ENCODE measurements around the gene TBX4. TPM values are rescaled to one million over a fixed set of nuclear protein-coding genes. Genes with fewer than 3 reads are reported as not detected.
"Not testable (repeated sequence)": the region's sequence is repeated elsewhere in the genome, so short reads cannot be mapped to it uniquely, and the experiment has no call there.

Gene TBX4
- polyA plus RNA-seq, 1 donor: 0.18 TPM

- not testable (repeated sequence) for DNase-seq
These were observed 75.2 kb downstream of the TBX4 start for GRCh38 chr17:61527441-61527840.

- no peak for DNase-seq
These were observed 75.9 kb downstream of the TBX4 start for GRCh38 chr17:61528171-61528570.

DNA sequence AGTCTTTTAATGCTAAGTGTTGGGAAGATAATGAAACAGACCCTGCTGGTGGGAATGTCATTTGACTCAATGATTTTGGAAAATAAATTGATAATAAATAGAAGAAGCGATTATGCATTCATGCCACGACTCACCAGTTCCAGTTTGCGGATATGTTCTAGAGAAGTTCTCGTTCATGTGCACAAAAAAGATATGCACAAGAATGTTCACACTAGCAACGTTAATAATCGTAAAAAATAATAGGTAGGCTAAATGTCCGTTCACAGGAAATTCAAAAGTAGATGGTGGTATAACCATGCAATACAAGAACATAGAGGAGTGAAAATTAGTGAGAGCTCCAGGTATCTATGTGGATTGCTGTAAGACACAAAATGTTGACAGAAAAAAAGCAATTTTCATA, 79.0 kb downstream of the TBX4 start:
- no peak for DNase-seq

DNA sequence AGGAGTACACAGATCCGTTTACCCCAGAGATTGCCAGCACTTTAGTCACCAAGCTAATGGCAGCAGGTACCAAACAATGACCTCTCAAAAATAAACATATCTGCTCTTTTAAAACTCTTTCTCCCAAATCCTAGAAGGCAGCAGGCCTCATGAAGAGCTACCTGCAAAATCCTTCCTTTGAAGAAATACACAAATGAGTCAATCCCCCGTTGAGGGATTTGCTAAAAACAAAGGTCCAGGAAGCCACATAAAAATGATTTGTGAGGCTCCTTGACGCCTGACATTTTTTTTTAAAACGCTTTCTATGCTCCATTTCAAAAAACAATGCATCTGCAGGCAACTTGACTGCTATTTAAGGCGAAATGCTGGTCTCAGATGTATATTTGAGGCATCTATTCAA, 80.6 kb downstream of the TBX4 start:
- peak; percentile 15 for DNase-seq

DNA sequence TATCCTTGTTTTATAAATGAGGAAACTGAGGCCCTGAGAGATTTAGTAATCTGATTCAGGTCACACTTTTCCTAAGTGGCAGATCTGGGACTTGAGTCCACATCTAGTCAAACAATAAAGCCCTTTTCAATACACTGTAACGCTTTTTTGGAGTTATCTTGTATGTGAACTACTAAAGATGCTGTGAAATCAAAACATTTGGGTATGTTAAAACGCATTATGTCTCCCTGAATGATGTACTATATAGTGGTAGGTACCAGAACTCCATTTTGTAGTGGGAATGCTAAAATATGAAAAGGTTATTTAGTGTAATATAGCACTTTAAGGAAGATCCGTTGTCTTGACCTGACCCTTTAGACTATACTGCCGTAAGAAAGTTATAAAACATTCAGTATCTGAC, 81.6 kb downstream of the TBX4 start:
- no peak for DNase-seq

DNA sequence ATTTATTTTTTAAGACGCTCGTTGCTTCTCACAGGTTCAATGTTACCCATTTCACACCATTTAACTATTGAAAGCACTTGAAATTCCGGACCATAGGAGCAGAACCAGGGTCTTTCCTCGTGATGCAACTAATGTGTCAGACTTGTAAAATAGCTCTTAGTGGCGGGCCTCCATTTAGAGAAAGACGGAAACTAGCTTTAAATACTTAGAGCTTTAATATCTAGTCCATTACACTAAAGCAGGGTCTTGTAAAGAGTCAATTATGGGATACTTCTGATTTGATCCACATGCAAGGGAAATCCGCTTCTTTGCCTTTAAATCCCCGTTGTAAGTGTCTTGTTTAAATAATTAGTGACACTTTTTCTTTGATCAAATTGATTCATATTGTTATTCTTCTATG, 82.2 kb downstream of the TBX4 start:
- DNase-seq: no peak

Other genes starting within 250 kb of the TBX4 start
- gene TBX2, start 52.6 kb upstream of the TBX4 start, polyA plus RNA-seq (ENCODE audit: insufficient read length): 55.9 TPM
- gene NACA2, start 138.8 kb downstream of the TBX4 start, polyA plus RNA-seq (ENCODE audit: insufficient read length): 3.3 TPM